ENCODE results near the gene SPECC1L.
"Not testable (repeated sequence)": the region's sequence is repeated elsewhere in the genome, so short reads cannot be mapped to it uniquely, and the experiment has no call there.

Gene SPECC1L

GRCh38 chr22:24303007-24303406 lies 32.4 kb downstream of the SPECC1L start:
- no peak for DNase-seq (ENCODE audit: low spot score)
- POLR2A ChIA-PET (ENCODE audit: low non-redundant PET) = no interaction called here
- CTCF ChIA-PET = no interaction called here
- no peak for TF ChIP-seq CTCF (conservative IDR thresholded peaks at IDR 0.05; ENCODE audit: low read depth)
- peak overlapping the region; percentile 75 for H3K27ac ChIP-seq

- CTCF ChIA-PET = no interaction called here
- H3K27ac ChIP-seq = no peak overlapping the region
- TF ChIP-seq CTCF (conservative IDR thresholded peaks at IDR 0.05; ENCODE audit: low read depth) = no peak
- POLR2A ChIA-PET (ENCODE audit: low non-redundant PET) = no interaction called here
- DNase-seq (ENCODE audit: low spot score) = no peak
These were observed 33.5 kb downstream of the SPECC1L start for GRCh38 chr22:24304062-24304675.

DNA sequence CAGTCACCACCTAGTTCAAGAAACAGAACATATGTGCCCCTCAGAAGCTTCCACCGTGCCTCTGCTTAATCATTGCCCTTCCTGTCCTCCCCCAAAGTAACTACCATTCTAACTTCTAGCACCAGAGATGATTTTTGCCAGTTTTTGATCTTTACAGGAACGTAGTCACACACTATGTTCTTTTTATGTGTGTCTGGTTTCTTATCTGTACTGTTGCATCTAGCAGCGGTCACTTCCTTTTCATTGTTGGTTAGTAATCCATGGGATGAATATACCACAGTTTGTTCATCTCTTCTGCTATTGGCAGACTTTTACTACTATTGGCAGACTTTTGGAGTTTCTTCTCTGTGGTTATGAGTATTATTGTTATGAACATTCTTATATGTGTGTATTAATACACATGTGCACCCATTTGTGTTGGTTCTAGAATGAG lies 34.6 kb downstream of the SPECC1L start:
- CTCF ChIA-PET = no interaction called here
- POLR2A ChIA-PET (ENCODE audit: low non-redundant PET) = no interaction called here
- no peak overlapping the region for H3K27ac ChIP-seq
- TF ChIP-seq CTCF (conservative IDR thresholded peaks at IDR 0.05; ENCODE audit: low read depth) = no peak
- DNase-seq (ENCODE audit: low spot score) = no peak

DNA sequence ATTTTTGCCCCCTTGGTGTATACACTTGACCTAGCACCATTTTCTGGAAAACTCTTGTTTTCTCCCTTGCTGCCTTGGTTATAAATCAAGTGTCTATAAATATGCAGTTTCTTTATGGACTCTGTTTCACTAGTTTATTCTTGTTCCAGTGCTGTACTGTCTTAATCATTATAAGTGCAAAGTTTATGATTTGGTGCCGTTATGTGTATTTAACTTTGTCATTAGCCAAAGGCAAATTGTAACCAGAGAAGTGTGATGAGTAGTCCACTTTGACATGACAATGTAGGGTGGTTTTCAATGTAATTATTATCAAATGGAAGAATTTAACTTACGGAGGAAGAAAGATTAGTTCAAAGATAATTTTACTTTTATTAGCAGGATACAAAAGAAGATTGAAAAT lies 40.3 kb downstream of the SPECC1L start:
- CTCF ChIA-PET = no interaction called here
- no peak for TF ChIP-seq CTCF (conservative IDR thresholded peaks at IDR 0.05; ENCODE audit: low read depth)
- no peak overlapping the region for H3K27ac ChIP-seq
- POLR2A ChIA-PET (ENCODE audit: low non-redundant PET) = interaction anchor here (0.7 kb wide), 1 partner anchor 576 kb away, joined by 3 read pairs; no protein-coding TSS in a partner anchor
- no peak for DNase-seq (ENCODE audit: low spot score)

- ChIA-PET CTCF (no interaction called here), POLR2A (ENCODE audit: low non-redundant PET) (no interaction called here)
- no peak overlapping the region for H3K27ac ChIP-seq
- TF ChIP-seq CTCF (conservative IDR thresholded peaks at IDR 0.05; ENCODE audit: low read depth) = no peak
- DNase-seq (ENCODE audit: low spot score) = no peak
These were observed 44.8 kb downstream of the SPECC1L start for GRCh38 chr22:24315367-24315966.

DNA sequence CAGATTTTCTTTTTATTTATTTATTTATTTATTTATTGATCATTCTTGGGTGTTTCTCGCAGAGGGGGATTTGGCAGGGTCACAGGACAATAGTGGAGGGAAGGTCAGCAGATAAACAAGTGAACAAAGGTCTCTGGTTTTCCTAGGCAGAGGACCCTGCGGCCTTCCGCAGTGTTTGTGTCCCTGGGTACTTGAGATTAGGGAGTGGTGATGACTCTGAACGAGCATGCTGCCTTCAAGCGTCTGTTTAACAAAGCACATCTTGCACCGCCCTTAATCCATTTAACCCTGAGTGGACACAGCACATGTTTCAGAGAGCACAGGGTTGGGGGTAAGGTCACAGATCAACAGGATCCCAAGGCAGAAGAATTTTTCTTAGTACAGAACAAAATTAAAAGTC lies 45.6 kb downstream of the SPECC1L start:
- DNase-seq (ENCODE audit: low spot score); POLR2A ChIA-PET (ENCODE audit: low non-redundant PET); H3K27ac ChIP-seq; CTCF ChIA-PET: not testable (repeated sequence)

GRCh38 chr22:24317511-24317910 lies 46.9 kb downstream of the SPECC1L start:
- H3K27ac ChIP-seq; POLR2A ChIA-PET (ENCODE audit: low non-redundant PET); DNase-seq (ENCODE audit: low spot score); CTCF ChIA-PET: not testable (repeated sequence)

All from RWPE1 (cell line).